ENCODE results near the gene AGAP1.

DNA sequence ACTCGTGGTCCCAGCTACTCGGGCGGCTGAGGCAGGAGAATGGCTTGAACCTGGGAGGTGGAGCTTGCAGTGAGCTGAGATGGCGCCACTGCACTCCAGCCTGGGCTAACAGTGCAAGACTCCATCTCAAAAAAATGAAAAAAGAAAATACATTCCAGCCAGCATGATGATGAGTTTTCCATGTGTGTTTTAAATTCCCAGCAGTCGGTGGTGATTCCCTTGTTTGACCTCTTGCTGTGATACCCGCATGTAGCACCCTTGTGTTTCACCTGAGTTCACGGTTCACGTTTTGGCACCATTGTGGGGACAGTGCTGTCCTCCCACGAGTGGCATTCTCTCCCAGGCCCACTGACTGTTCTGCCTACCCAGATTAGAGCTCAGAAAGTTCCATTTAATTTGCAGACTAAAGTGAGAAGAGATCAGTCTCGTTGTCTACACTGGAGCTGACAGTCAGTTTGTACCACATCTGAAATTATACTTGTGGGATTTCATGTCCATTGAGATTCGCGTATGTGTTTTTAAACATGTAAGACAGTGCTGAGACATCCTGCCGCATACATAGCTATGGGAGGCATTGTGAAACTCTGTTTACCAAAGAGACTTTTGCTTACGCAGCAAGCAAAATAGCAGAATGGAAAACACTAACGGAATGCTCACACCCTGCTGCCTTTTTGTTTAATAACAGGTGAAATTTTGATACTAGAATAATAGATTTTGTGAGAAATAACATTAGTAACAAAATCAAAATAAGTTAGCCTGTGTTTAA, 517.3 kb downstream of the AGAP1 start:
- TF ChIP-seq EZH2 (IDR thresholded peaks at IDR 0.05; ENCODE audit: borderline replicate concordance, insufficient read depth, low read length, poor library complexity, severe bottlenecking) (no peak), TAF1 (IDR thresholded peaks at IDR 0.05; ENCODE audit: low read depth) (no peak)
- TF ChIP-seq, protein P1, sequence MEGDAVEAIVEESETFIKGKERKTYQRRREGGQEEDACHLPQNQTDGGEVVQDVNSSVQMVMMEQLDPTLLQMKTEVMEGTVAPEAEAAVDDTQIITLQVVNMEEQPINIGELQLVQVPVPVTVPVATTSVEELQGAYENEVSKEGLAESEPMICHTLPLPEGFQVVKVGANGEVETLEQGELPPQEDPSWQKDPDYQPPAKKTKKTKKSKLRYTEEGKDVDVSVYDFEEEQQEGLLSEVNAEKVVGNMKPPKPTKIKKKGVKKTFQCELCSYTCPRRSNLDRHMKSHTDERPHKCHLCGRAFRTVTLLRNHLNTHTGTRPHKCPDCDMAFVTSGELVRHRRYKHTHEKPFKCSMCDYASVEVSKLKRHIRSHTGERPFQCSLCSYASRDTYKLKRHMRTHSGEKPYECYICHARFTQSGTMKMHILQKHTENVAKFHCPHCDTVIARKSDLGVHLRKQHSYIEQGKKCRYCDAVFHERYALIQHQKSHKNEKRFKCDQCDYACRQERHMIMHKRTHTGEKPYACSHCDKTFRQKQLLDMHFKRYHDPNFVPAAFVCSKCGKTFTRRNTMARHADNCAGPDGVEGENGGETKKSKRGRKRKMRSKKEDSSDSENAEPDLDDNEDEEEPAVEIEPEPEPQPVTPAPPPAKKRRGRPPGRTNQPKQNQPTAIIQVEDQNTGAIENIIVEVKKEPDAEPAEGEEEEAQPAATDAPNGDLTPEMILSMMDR (IDR thresholded peaks at IDR 0.05; ENCODE audit: poor library complexity, severe bottlenecking), result no peak

Data from neural cell (in vitro differentiated cells).